HepG2 (cell line): ENCODE results near the gene MDFI. TPM values are rescaled to one million over a fixed set of nuclear protein-coding genes. Genes with fewer than 3 reads are reported as not detected.
A peak's percentile ranks its signal among the peaks of the same experiment; 100 is the strongest.

Experiments
- ATAC-seq: fragments of 200-7000 bp; cut with Tn5 transposase; 3 replicates; pipeline ENCODE4 v1.9.1; 2020; ENCODE audit warnings: mild to moderate bottlenecking, moderate library complexity
- BruUV-seq: library from RNA; stranded (reverse); fragments of 400-500 nt; replicated peaks from 2 replicates; lab custom pipeline; 2021; lab: Mats Ljungman, UMichigan
- CTCF ChIA-PET: fragments of 300-600 bp; formaldehyde crosslinking; extraction: SDS; loops from one replicate; lab custom pipeline; 2021; ENCODE audit warnings: low total read pairs, inconsistent platforms, low intra/inter-chr PET ratio; lab: Yijun Ruan, JAX
- POLR2A ChIA-PET: fragments of 350-600 bp; sonication (Branson Sonifier 250); formaldehyde crosslinking; loops from one replicate; lab custom pipeline; 2020; ENCODE audit warnings: antibody characterized with exemption, inconsistent platforms; lab: Yijun Ruan, JAX
- DNase-seq: peaks from one replicate; pipeline ENCODE4 v3.0.0-alpha.2; 2015; ENCODE audit warnings: low spot score
- FAIRE-seq: peaks from 3 replicates; lab custom pipeline; 2011; peaks lifted over from hg19 to GRCh38; lab: Jason Lieb, UNC
- H2AFZ ChIP-seq: one replicate; pipeline ENCODE4 v1.6.1; 2011; ENCODE audit warnings: low read length, inconsistent platforms
- H3K27ac ChIP-seq: fragments of 300-600 bp; 3 replicates; pipeline ENCODE4 v1.8.0; 2011; ENCODE audit warnings: mixed run types, mild to moderate bottlenecking, mixed read lengths, low read length, inconsistent platforms; ENCODE audit not compliant: insufficient read depth; ENCODE audit errors: extremely low read length
- H3K27me3 ChIP-seq, 2 experiments: fragments of 200-600 bp in 1 of 2; 2 replicates in 1 of 2; 3 replicates in 1 of 2; pipeline versions ENCODE4 v1.6.0 to v1.8.0; 2011; ENCODE audit warnings: low read length in 2 of 2, mild to moderate bottlenecking in 2 of 2, moderate library complexity in 2 of 2, inconsistent platforms in 1 of 2; ENCODE audit not compliant: insufficient read depth in 2 of 2, control insufficient read depth in 1 of 2
- H3K36me3 ChIP-seq, 2 experiments: fragments of 200-600 bp in 1 of 2; replicated peaks in 1 of 2; 2 replicates in 1 of 2; 3 replicates in 1 of 2; pipeline versions ENCODE4 v1.5.1 to v1.8.0; 2011; ENCODE audit warnings: low read length in 2 of 2, inconsistent platforms in 1 of 2; ENCODE audit not compliant: insufficient read depth in 2 of 2, control insufficient read depth in 1 of 2
- H3K4me1 ChIP-seq: 2 replicates; pipeline ENCODE4 v1.5.1; 2012; ENCODE audit warnings: low read length, inconsistent platforms; ENCODE audit not compliant: insufficient read depth
- H3K4me2 ChIP-seq: 2 replicates; pipeline ENCODE4 v1.6.0; 2011; ENCODE audit warnings: low read depth, low read length, inconsistent platforms
- H3K4me3 ChIP-seq, 3 experiments: fragments of 200-600 bp in 1 of 3; sonication (generic), shearing (Covaris generic) in 1 of 3; replicated peaks in 1 of 3; 2 replicates each; pipeline ENCODE4 v1.5.1; 2011 to 2016; ENCODE audit warnings: low read length in 3 of 3, inconsistent platforms in 2 of 3, low read depth in 2 of 3, mild to moderate bottlenecking in 2 of 3, control low read depth in 1 of 3, mixed read lengths in 1 of 3; ENCODE audit not compliant: insufficient read depth in 1 of 3
- H3K79me2 ChIP-seq: one replicate; pipeline ENCODE4 v1.6.1; 2011; ENCODE audit warnings: low read length, inconsistent platforms; ENCODE audit not compliant: insufficient read depth
- H3K9ac ChIP-seq: 2 replicates; pipeline ENCODE4 v1.6.0; 2011; ENCODE audit warnings: mild to moderate bottlenecking, low read depth, low read length, inconsistent platforms; ENCODE audit not compliant: insufficient read depth
- H3K9me3 ChIP-seq: 2 replicates; pipeline ENCODE4 v1.5.1; 2012; ENCODE audit warnings: mild to moderate bottlenecking, low read length
- H4K20me1 ChIP-seq: 2 replicates; pipeline ENCODE4 v1.6.0; 2011; ENCODE audit warnings: inconsistent platforms, mild to moderate bottlenecking, low read length, moderate library complexity; ENCODE audit not compliant: insufficient read depth
- AGO2 ChIP-seq: fragments of 200-400 bp; formaldehyde crosslinking; optimal IDR thresholded peaks from 2 replicates; pipeline ENCODE3; 2017; ENCODE audit warnings: mild to moderate bottlenecking, low read depth, low read length, moderate library complexity
- DR1 ChIP-seq: sonication (generic); formaldehyde crosslinking; IDR thresholded peaks from 2 replicates; pipeline ENCODE4 v1.8.0; 2021; ENCODE audit warnings: mild to moderate bottlenecking, missing genetic modification reagents, inconsistent platforms
- MATR3 ChIP-seq: sonication (generic); formaldehyde crosslinking; IDR thresholded peaks from 2 replicates; pipeline ENCODE4 v1.4.0; 2020; ENCODE audit warnings: missing genetic modification reagents
- MAZ ChIP-seq, 2 experiments: sonication (generic) in 1 of 2; formaldehyde crosslinking in 1 of 2; IDR thresholded peaks; 2 replicates each; pipeline versions ENCODE4 v1.5.0 to v1.6.1; 2012 to 2020; ENCODE audit warnings: low read depth in 2 of 2, mild to moderate bottlenecking in 2 of 2, borderline replicate concordance in 1 of 2, improper control_type of control experiment in 1 of 2, low read length in 1 of 2, missing genetic modification reagents in 1 of 2, moderate library complexity in 1 of 2
- NFKBIZ ChIP-seq: IDR thresholded peaks from 2 replicates; pipeline ENCODE4 v1.6.1; 2018; ENCODE audit warnings: missing genetic modification reagents, missing compliant biosample characterization
- POLR2G ChIP-seq: fragments of 200-400 bp; formaldehyde crosslinking; IDR thresholded peaks from 2 replicates; pipeline ENCODE4 v1.6.1; 2018; ENCODE audit warnings: mild to moderate bottlenecking, low read depth, low read length, moderate library complexity
- RBFOX2 ChIP-seq: fragments of 200-400 bp; formaldehyde crosslinking; IDR thresholded peaks from 2 replicates; pipeline ENCODE4 v1.6.1; 2017; ENCODE audit warnings: low read depth, mild to moderate bottlenecking, low read length
- RBM22 ChIP-seq: fragments of 200-400 bp; formaldehyde crosslinking; optimal IDR thresholded peaks from 2 replicates; pipeline ENCODE3; 2017; ENCODE audit warnings: mild to moderate bottlenecking, low read length, moderate library complexity
- TBX2 ChIP-seq: sonication (generic); formaldehyde crosslinking; IDR thresholded peaks from 2 replicates; pipeline ENCODE4 v1.5.0; 2020; ENCODE audit warnings: missing genetic modification reagents, mild to moderate bottlenecking, borderline replicate concordance
- TOE1 ChIP-seq: sonication (generic); formaldehyde crosslinking; IDR thresholded peaks from 2 replicates; pipeline ENCODE4 v1.4.0; 2020; ENCODE audit warnings: mild to moderate bottlenecking, missing genetic modification reagents
- ZNF296 ChIP-seq: sonication (generic); formaldehyde crosslinking; conservative IDR thresholded peaks from 2 replicates; pipeline ENCODE4 v1.5.0; 2020; ENCODE audit warnings: mild to moderate bottlenecking, missing genetic modification reagents
- WGBS: methylation state at CpG from one replicate; pipeline ENCODE4 v1.1.6; 2017; ENCODE audit warnings: low lambda C conversion rate; 5-methylcytosine and 5-hydroxymethylcytosine counted together
- in situ Hi-C: cut with HindIII; loops from 2 replicates; pipeline ENCODE4 v1.10.0; 2017; ENCODE audit warnings: low pct_unique_long_range_greater_than_20kb; ENCODE audit not compliant: extremely low pct_ligation_motif_present
- intact Hi-C: fragments of 100-400 bp; cut with micrococcal nuclease; formaldehyde crosslinking; loops from one replicate; pipeline ENCODE4 v1.10.0; 2022; ENCODE audit not compliant: unreplicated experiment
- polyA plus RNA-seq, 8 experiments: library from polyadenylated mRNA; depleted of rRNA in 3 of 8; stranded (reverse) in 7 of 8; unstranded in 1 of 8; fragments of >200 nt; fragmentation: Illumina TruSeq in 4 of 8; extraction: Trizol in 4 of 8; gene quantifications; 2 replicates each; pipeline versions ENCODE4 v1.2.1 to v1.2.3, GENCODE V29; 2011 to 2016; ENCODE audit warnings: low read depth in 4 of 8, missing spikeins in 1 of 8, mixed read lengths in 1 of 8; ENCODE audit not compliant: insufficient read depth in 1 of 8
- total RNA-seq, 5 experiments: library from RNA; depleted of rRNA; stranded (reverse); fragments of >200 nt; fragmentation: Illumina TruSeq; extraction: Trizol; gene quantifications; 2 replicates each; pipeline ENCODE4 v1.2.3, GENCODE V29; 2016; ENCODE audit warnings: low read depth in 1 of 5
- TF ChIP-seq, protein P1 (sequence below): sonication (generic); IDR thresholded peaks from 2 replicates; pipeline ENCODE4 v1.6.1; 2016; ENCODE audit warnings: low read depth, borderline replicate concordance

MDFI gene
- total and polyA plus RNA-seq, 2 of the 13 experiments (the other 11 are each of a cell fraction or from before 2014, with no cell fraction given): 0.28 TPM; not detected in 1

- TF ChIP-seq MATR3 (CRISPR knock-in tag) (no peak), MAZ (IDR thresholded peaks at IDR 0.05; ENCODE audit: borderline replicate concordance, low read depth, low read length) (no peak), MAZ (CRISPR knock-in tag; IDR thresholded peaks at IDR 0.05; ENCODE audit: low read depth) (no peak), DR1 (no peak), RBM22 (peak; percentile 87)
These were observed 49.0 kb upstream of the MDFI start (continued) for GRCh38 chr6:41589223-41589622.

GRCh38 chr6:41589636-41590622 is 48.3 kb upstream of the MDFI start:
- intact Hi-C loops (no loop called here), in situ Hi-C loops (loop anchor here (5.0 to 10.0 kb wide), 5 partner anchors 43 to 535 kb away; partner anchors contain the start of genes APOBEC2 and FOXP4)
- no peaks in the 10 kb centered on the region for H3K27me3 ChIP-seq
- no peaks in the 10 kb centered on the region for H3K79me2 ChIP-seq
- no peak for DNase-seq
- CTCF ChIA-PET: interaction anchor here (3.6 to 4.5 kb wide), 3 partner anchors 127 to 222 kb away, joined by 43 to 66 read pairs (median 63); no protein-coding TSS in a partner anchor
- H3K9me3 ChIP-seq: no peaks in the 10 kb centered on the region
- 98% methylated on average over 37 of the region's 39 CpGs for WGBS
- H3K27ac ChIP-seq: no peak overlapping the region
- H3K36me3 ChIP-seq: peaks cover 52 to 92% of the 10 kb centered on the region in 2 experiments
- peaks cover 22% of the 10 kb centered on the region for H3K4me1 ChIP-seq
- H3K4me3 ChIP-seq: no peak overlapping the region
- no peak for ATAC-seq
- no TSS peak for BruUV-seq
- POLR2A ChIA-PET: interaction anchor here (3.9 kb wide), 1 partner anchor 11 kb away, joined by 15 read pairs; no protein-coding TSS in a partner anchor
- no peak overlapping the region for H3K9ac ChIP-seq
- FAIRE-seq: no peak
- H4K20me1 ChIP-seq: peaks cover 12% of the 10 kb centered on the region; the same call in 1 of the 2 replicates
- no peak overlapping the region for H2AFZ ChIP-seq
- no peak overlapping the region for H3K4me2 ChIP-seq
- no peak for TF ChIP-seq TOE1 (CRISPR knock-in tag)
- TF ChIP-seq RBM22: peak; percentile 87
- TF ChIP-seq ZNF296 (CRISPR knock-in tag): no peak
- no peak for TF ChIP-seq NFKBIZ (CRISPR knock-in tag)
- peak; percentile 32; the same call in 1 of the 2 replicates for TF ChIP-seq POLR2G
- TF ChIP-seq RBFOX2: peak; percentile 50; the same call in 1 of the 2 replicates
- TF ChIP-seq TBX2 (CRISPR knock-in tag): no peak
- peak; percentile 95 for TF ChIP-seq AGO2
- TF ChIP-seq, protein P1, sequence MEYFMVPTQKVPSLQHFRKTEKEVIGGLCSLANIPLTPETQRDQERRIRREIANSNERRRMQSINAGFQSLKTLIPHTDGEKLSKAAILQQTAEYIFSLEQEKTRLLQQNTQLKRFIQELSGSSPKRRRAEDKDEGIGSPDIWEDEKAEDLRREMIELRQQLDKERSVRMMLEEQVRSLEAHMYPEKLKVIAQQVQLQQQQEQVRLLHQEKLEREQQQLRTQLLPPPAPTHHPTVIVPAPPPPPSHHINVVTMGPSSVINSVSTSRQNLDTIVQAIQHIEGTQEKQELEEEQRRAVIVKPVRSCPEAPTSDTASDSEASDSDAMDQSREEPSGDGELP: no peak
